B cell (primary cell): ENCODE data around the gene BCL3. TPM values are rescaled to one million over a fixed set of nuclear protein-coding genes. Genes with fewer than 3 reads are reported as not detected.

ENCODE experiments used
- ATAC-seq: fragments of 200-7000 bp; cut with Tn5 transposase; one replicate; pipeline ENCODE4 v1.10.0; 2021; ENCODE audit warnings: low read depth, mild to moderate bottlenecking, moderate number of reproducible peaks, moderate library complexity
- CTCF ChIA-PET: fragments of 350-600 bp; sonication (Branson Sonifier 250); formaldehyde crosslinking; loops from one replicate; lab custom pipeline; 2021; ENCODE audit warnings: antibody characterized with exemption, inconsistent platforms; lab: Charles Lee
- POLR2A ChIA-PET: fragments of 350-600 bp; sonication (Branson Sonifier 250); formaldehyde crosslinking; loops from one replicate; lab custom pipeline; 2021; ENCODE audit warnings: antibody characterized with exemption; lab: Charles Lee
- DNase-seq: peaks from one replicate; pipeline ENCODE4 v3.0.0; 2013
- H2AFZ ChIP-seq: 2 replicates; pipeline ENCODE4 v1.6.1; 2012; ENCODE audit warnings: mild to moderate bottlenecking, low read depth, low read length; ENCODE audit not compliant: insufficient read depth, poor library complexity, severe bottlenecking
- H3K27ac ChIP-seq, 2 donors: 1 replicate in 1 of 2; 2 replicates in 1 of 2; pipeline ENCODE4 v1.5.1; 2012 to 2013; ENCODE audit warnings: low read length in 2 of 2, mild to moderate bottlenecking in 2 of 2, moderate library complexity in 1 of 2
- H3K27me3 ChIP-seq, 4 experiments: fragments of 200-600 bp in 1 of 4; sonication (generic) in 1 of 4; replicated peaks in 1 of 4; 1 replicate in 2 of 4; 2 replicates in 2 of 4; pipeline versions ENCODE4 v1.6.1 to v1.7.0; 2013 to 2016; ENCODE audit warnings: low read length in 3 of 4, mild to moderate bottlenecking in 2 of 4, mixed read lengths in 1 of 4, moderate library complexity in 1 of 4; ENCODE audit not compliant: insufficient read depth in 4 of 4, control insufficient read depth in 3 of 4; ENCODE audit errors: control extremely low read depth in 1 of 4
- H3K36me3 ChIP-seq, 2 experiments: replicated peaks in 1 of 2; 1 replicate in 1 of 2; 2 replicates in 1 of 2; pipeline versions ENCODE4 v1.6.1 to v1.7.1; 2013; ENCODE audit warnings: low read length in 1 of 2; ENCODE audit not compliant: insufficient read depth in 2 of 2, control insufficient read depth in 1 of 2; ENCODE audit errors: control extremely low read depth in 1 of 2, extremely low read depth in 1 of 2
- H3K4me1 ChIP-seq, 2 donors: fragments of 200-600 bp in 1 of 2; sonication (generic) in 1 of 2; 1 replicate in 1 of 2; 2 replicates in 1 of 2; pipeline versions ENCODE4 v1.5.1 to v1.6.1; 2013 to 2017; ENCODE audit warnings: low read length in 2 of 2; ENCODE audit not compliant: control insufficient read depth in 2 of 2, insufficient read depth in 2 of 2
- H3K4me2 ChIP-seq: replicated peaks from 2 replicates; pipeline ENCODE3; 2012; ENCODE audit warnings: mild to moderate bottlenecking, low read depth, low read length; ENCODE audit not compliant: poor library complexity, severe bottlenecking
- H3K4me3 ChIP-seq, 5 experiments: fragments of 200-600 bp in 1 of 5; sonication (generic) in 1 of 5; 1 replicate in 3 of 5; 2 replicates in 2 of 5; pipeline versions ENCODE4 v1.5.1 to v1.7.0; 2011 to 2016; ENCODE audit warnings: low read length in 4 of 5, mild to moderate bottlenecking in 4 of 5, low read depth in 2 of 5, control low read depth in 1 of 5, moderate library complexity in 1 of 5; ENCODE audit not compliant: insufficient read depth in 1 of 5; ENCODE audit errors: control extremely low read depth in 1 of 5, extremely low read depth in 1 of 5
- H3K79me2 ChIP-seq: fragments of 200-600 bp; sonication (generic); one replicate; pipeline ENCODE4 v1.6.0; 2016; ENCODE audit warnings: low read length; ENCODE audit not compliant: control insufficient read depth, insufficient read depth
- H3K9ac ChIP-seq: fragments of 200-600 bp; sonication (generic); 2 replicates; pipeline ENCODE4 v1.6.1; 2017; ENCODE audit warnings: mild to moderate bottlenecking, low read length, moderate library complexity
- H3K9me3 ChIP-seq, 3 donors: one replicate each; pipeline versions ENCODE4 v1.6.1 to v1.7.1; 2013; ENCODE audit warnings: low read length in 2 of 3; ENCODE audit not compliant: control insufficient read depth in 2 of 3, insufficient read depth in 1 of 3; ENCODE audit errors: control extremely low read depth in 1 of 3
- H4K20me1 ChIP-seq: 2 replicates; pipeline ENCODE4 v1.6.0; 2012; ENCODE audit warnings: mild to moderate bottlenecking, low read length; ENCODE audit not compliant: insufficient read depth, control insufficient read depth, poor library complexity, severe bottlenecking
- H3K27ac Mint-ChIP-seq: one replicate; pipeline ENCODE4 v1.8.0; 2021; ENCODE audit warnings: mixed read lengths
- H3K27me3 Mint-ChIP-seq: one replicate; pipeline ENCODE4 v1.8.0; 2021; ENCODE audit warnings: mixed read lengths
- H3K4me1 Mint-ChIP-seq: one replicate; pipeline ENCODE4 v1.8.0; 2021; ENCODE audit warnings: mixed read lengths
- H3K4me3 Mint-ChIP-seq: one replicate; pipeline ENCODE4 v1.8.0; 2021; ENCODE audit warnings: mixed read lengths
- H3K9me3 Mint-ChIP-seq: one replicate; pipeline ENCODE4 v1.8.0; 2022; ENCODE audit warnings: mixed read lengths; ENCODE audit not compliant: insufficient read depth
- CTCF ChIP-seq: fragments of 200-600 bp; IDR thresholded peaks from one replicate; pipeline ENCODE4 v1.8.0; 2022; ENCODE audit warnings: antibody characterized with exemption, mild to moderate bottlenecking
- EZH2 ChIP-seq: IDR thresholded peaks from 2 replicates; pipeline ENCODE4 v1.6.1; 2012; ENCODE audit warnings: borderline replicate concordance, low read depth, mild to moderate bottlenecking, moderate library complexity, low read length; ENCODE audit not compliant: insufficient read depth, poor library complexity, severe bottlenecking
- WGBS: methylation state at CpG from one replicate; pipeline ENCODE4 v1.1.5; 2013; ENCODE audit warnings: missing lambda C conversion rate; ENCODE audit not compliant: insufficient coverage; 5-methylcytosine and 5-hydroxymethylcytosine counted together
- intact Hi-C: fragments of 100-400 bp; cut with micrococcal nuclease; formaldehyde crosslinking; loops from one replicate; pipeline ENCODE4 v1.10.0; 2022
- polyA plus RNA-seq: library from polyadenylated mRNA; depleted of rRNA; stranded (reverse); fragments of >200 nt; gene quantifications from 2 replicates; pipeline ENCODE4 v1.2.3, GENCODE V29; 2012
- total RNA-seq, 2 donors: library from RNA; stranded (reverse); fragments of 120-200 nt in 1 of 2; gene quantifications; 1 replicate in 1 of 2; 2 replicates in 1 of 2; pipeline versions ENCODE4 v1.2.3 to v1.2.4, GENCODE V29; 2013 to 2022

BCL3 gene
- total and polyA plus RNA-seq, 2 donors (not counting 1 experiment from before 2014, with no cell fraction given): 52.3 to 147 TPM

- no peak overlapping the region for H3K4me2 ChIP-seq
- H3K4me3 ChIP-seq: no peak overlapping the region
- no peak for DNase-seq
- no peak overlapping the region for H3K27ac ChIP-seq
- H3K9me3 Mint-ChIP-seq: no peaks in the 10 kb centered on the region
- no peak overlapping the region for H3K9ac ChIP-seq
- H3K4me1 ChIP-seq: peaks cover 0 to 6% of the 10 kb centered on the region in 2 donors
- intact Hi-C loops: loop anchor here (10.0 kb wide), 1 partner anchor 546 kb away; no protein-coding TSS in a partner anchor
- H4K20me1 ChIP-seq: no peaks in the 10 kb centered on the region
- ChIA-PET POLR2A (no interaction called here), CTCF (interaction anchor here (0.7 to 1.3 kb wide), 3 partner anchors 9 to 66 kb away, joined by 3 to 4 read pairs (median 3); no protein-coding TSS in a partner anchor)
- H3K4me1 Mint-ChIP-seq: peaks cover 9% of the 10 kb centered on the region
- H3K27ac Mint-ChIP-seq: no peak overlapping the region
- H3K9me3 ChIP-seq: no peaks in the 10 kb centered on the region
- no peaks in the 10 kb centered on the region for H3K36me3 ChIP-seq
- WGBS: 84% methylated on average over 5 of the region's 6 CpGs
- no peaks in the 10 kb centered on the region for H3K27me3 ChIP-seq
- no peaks in the 10 kb centered on the region for H3K79me2 ChIP-seq
- no peak overlapping the region for H3K4me3 Mint-ChIP-seq
- no peak for ATAC-seq
- H2AFZ ChIP-seq: no peak overlapping the region
- H3K27me3 Mint-ChIP-seq: peaks cover 12% of the 10 kb centered on the region
- no peak for TF ChIP-seq EZH2
- TF ChIP-seq CTCF: no peak
These were observed 40.5 kb downstream of the BCL3 start for GRCh38 chr19:44788971-44789370.

- POLR2A ChIA-PET: no interaction called here
- Histone ChIP-seq H3K27me3 (no peaks in the 10 kb centered on the region), H3K79me2 (no peaks in the 10 kb centered on the region), H3K4me3 (no peak overlapping the region), H3K36me3 (no peaks in the 10 kb centered on the region), H3K9me3 (no peaks in the 10 kb centered on the region), H2AFZ (no peak overlapping the region), H3K9ac (no peak overlapping the region), H3K27ac (no peak overlapping the region), H4K20me1 (no peaks in the 10 kb centered on the region), H3K4me1 (peaks cover 0 to under 1% of the 10 kb centered on the region in 2 donors), H3K4me2 (no peak overlapping the region)
- H3K9me3 Mint-ChIP-seq: no peaks in the 10 kb centered on the region
- 83% methylated on average over 6 of the region's 13 CpGs for whole genome bisulfite sequencing
- H3K27me3 Mint-ChIP-seq: peaks cover 5% of the 10 kb centered on the region
- intact Hi-C loops: loop anchor here (10.0 kb wide), 1 partner anchor 545 kb away; no protein-coding TSS in a partner anchor
- CTCF ChIA-PET: interaction anchor here (0.7 to 1.3 kb wide), 4 partner anchors 8 to 100 kb away, joined by 3 read pairs; no protein-coding TSS in a partner anchor
- no peak overlapping the region for H3K27ac Mint-ChIP-seq
- TF ChIP-seq CTCF (no peak), EZH2 (no peak)
- ATAC-seq (no peak), DNase-seq (no peak)
- H3K4me1 Mint-ChIP-seq: peaks cover 4% of the 10 kb centered on the region
- H3K4me3 Mint-ChIP-seq: no peak overlapping the region
These were observed 41.5 kb downstream of the BCL3 start for GRCh38 chr19:44789943-44790483.
